GM23338 (cell line): ENCODE results near the gene HIPK1. TPM values are rescaled to one million over a fixed set of nuclear protein-coding genes. Genes with fewer than 3 reads are reported as not detected.

Experiments
- ATAC-seq: fragments of 200-7000 bp; cut with Tn5 transposase; 3 replicates; pipeline ENCODE4 v1.9.1; 2020
- DNase-seq: peaks from one replicate; pipeline ENCODE4 v3.0.0-alpha.2; 2015; ENCODE audit warnings: low spot score
- H2AFZ ChIP-seq: fragments of 200-600 bp; sonication (generic); 2 replicates; pipeline ENCODE4 v1.8.0; 2016; ENCODE audit warnings: antibody characterized with exemption, mild to moderate bottlenecking, moderate library complexity
- H3F3A ChIP-seq: fragments of 200-600 bp; sonication (generic); replicated peaks from 2 replicates; pipeline ENCODE4 v1.8.0; 2017; ENCODE audit warnings: antibody characterized with exemption, mixed run types, low read depth
- H3K27ac ChIP-seq: fragments of 200-600 bp; sonication (generic); 2 replicates; pipeline ENCODE4 v1.6.1; 2016; ENCODE audit warnings: low read depth
- H3K27me3 ChIP-seq: fragments of 200-600 bp; sonication (generic); 2 replicates; pipeline ENCODE4 v1.8.0; 2016; ENCODE audit warnings: mild to moderate bottlenecking, mixed run types, moderate library complexity; ENCODE audit not compliant: insufficient read depth
- H3K36me3 ChIP-seq: fragments of 200-600 bp; sonication (generic); 2 replicates; pipeline ENCODE4 v1.8.0; 2016; ENCODE audit warnings: mild to moderate bottlenecking; ENCODE audit not compliant: insufficient read depth
- H3K4me1 ChIP-seq: fragments of 200-600 bp; sonication (generic); 2 replicates; pipeline ENCODE4 v1.8.0; 2016; ENCODE audit warnings: mild to moderate bottlenecking, moderate library complexity; ENCODE audit not compliant: insufficient read depth
- H3K4me2 ChIP-seq: fragments of 200-600 bp; sonication (generic); 2 replicates; pipeline ENCODE4 v1.7.1; 2017; ENCODE audit warnings: mixed run types
- H3K4me3 ChIP-seq: fragments of 200-600 bp; sonication (generic); 2 replicates; pipeline ENCODE4 v1.6.1; 2016; ENCODE audit warnings: mixed run types
- H3K79me2 ChIP-seq: fragments of 200-600 bp; sonication (generic); replicated peaks from 2 replicates; pipeline ENCODE4 v1.8.0; 2017; ENCODE audit warnings: mild to moderate bottlenecking; ENCODE audit not compliant: insufficient read depth
- H3K9me2 ChIP-seq: fragments of 200-600 bp; sonication (generic); 2 replicates; pipeline ENCODE4 v1.8.0; 2017; ENCODE audit not compliant: insufficient read depth
- H4K20me1 ChIP-seq: fragments of 200-600 bp; sonication (generic); replicated peaks from 2 replicates; pipeline ENCODE4 v1.8.0; 2017; ENCODE audit warnings: mild to moderate bottlenecking; ENCODE audit not compliant: insufficient read depth
- H3K27ac Mint-ChIP-seq: 2 replicates; pipeline ENCODE4 v1.8.0; 2020; ENCODE audit warnings: inconsistent platforms, mild to moderate bottlenecking, moderate library complexity, mixed read lengths
- H3K27me3 Mint-ChIP-seq: 3 replicates; pipeline ENCODE4 v1.8.0; 2022; ENCODE audit warnings: low read depth, mild to moderate bottlenecking, moderate library complexity, mixed read lengths, inconsistent platforms; ENCODE audit not compliant: insufficient read depth, poor library complexity
- H3K36me3 Mint-ChIP-seq: 3 replicates; pipeline ENCODE4 v1.8.0; 2021; ENCODE audit warnings: low read depth, mild to moderate bottlenecking, inconsistent platforms, moderate library complexity, mixed read lengths
- H3K4me1 Mint-ChIP-seq: 3 replicates; pipeline ENCODE4 v1.8.0; 2020; ENCODE audit warnings: mild to moderate bottlenecking, inconsistent platforms, mixed read lengths
- H3K4me3 Mint-ChIP-seq: 3 replicates; pipeline ENCODE4 v1.8.0; 2021; ENCODE audit warnings: moderate library complexity, mild to moderate bottlenecking, inconsistent platforms, mixed read lengths
- H3K9me3 Mint-ChIP-seq: 3 replicates; pipeline ENCODE4 v1.8.0; 2020; ENCODE audit warnings: moderate library complexity, mild to moderate bottlenecking, inconsistent platforms, mixed read lengths
- CREB1 ChIP-seq: fragments of 250-450 bp; sonication (Bioruptor Pico); IDR thresholded peaks from 2 replicates; pipeline ENCODE4 v1.5.0; 2020; ENCODE audit warnings: low read depth, mild to moderate bottlenecking, moderate library complexity
- EZH2 ChIP-seq: fragments of 200-600 bp; sonication (generic); IDR thresholded peaks from one replicate; pipeline ENCODE4 v1.8.0; 2017; ENCODE audit warnings: antibody characterized with exemption, mild to moderate bottlenecking, low read depth; ENCODE audit not compliant: unreplicated experiment
- EZH2phosphoT487 ChIP-seq: fragments of 200-600 bp; sonication (generic); IDR thresholded peaks from one replicate; pipeline ENCODE4 v1.8.1; 2018; ENCODE audit warnings: antibody characterized with exemption; ENCODE audit not compliant: unreplicated experiment
- JUNB ChIP-seq: IDR thresholded peaks from one replicate; pipeline ENCODE4 v1.6.1; 2016; ENCODE audit warnings: antibody characterized with exemption; ENCODE audit not compliant: unreplicated experiment
- NANOG ChIP-seq: IDR thresholded peaks from 2 replicates; pipeline ENCODE4 v1.6.1; 2016; ENCODE audit warnings: antibody characterized with exemption, borderline replicate concordance
- POLR2AphosphoS5 ChIP-seq: IDR thresholded peaks from 2 replicates; pipeline ENCODE4 v1.6.1; 2016; ENCODE audit warnings: antibody characterized with exemption, low read depth
- STAT1 ChIP-seq: IDR thresholded peaks from one replicate; pipeline ENCODE4 v1.6.1; 2016; ENCODE audit warnings: antibody characterized with exemption; ENCODE audit not compliant: unreplicated experiment
- ZNF114 ChIP-seq: fragments of 250-450 bp; sonication (Bioruptor Pico); IDR thresholded peaks from 2 replicates; pipeline ENCODE4 v1.5.0; 2020; ENCODE audit warnings: mild to moderate bottlenecking, moderate library complexity
- ZNF331 ChIP-seq: fragments of 250-450 bp; sonication (Bioruptor Pico); IDR thresholded peaks from 2 replicates; pipeline ENCODE4 v1.5.0; 2020; ENCODE audit warnings: low read depth, mild to moderate bottlenecking, moderate library complexity
- polyA plus RNA-seq: library from polyadenylated mRNA; unstranded; fragments of >200 nt; fragmentation: Nextera tagmentation; extraction: Ambion mirVana; gene quantifications from 2 replicates; pipeline ENCODE4 v1.2.1, GENCODE V29; 2016
- total RNA-seq: library from RNA; depleted of rRNA; stranded (reverse); fragments of >200 nt; shearing (Covaris generic); gene quantifications from 2 replicates; pipeline ENCODE4 v1.2.3, GENCODE V29; 2014
- TF ChIP-seq, protein P1 (sequence below), 2 experiments: fragments of 200-600 bp in 1 of 2; sonication (generic) in 1 of 2; conservative IDR thresholded peaks; 2 replicates each; pipeline versions ENCODE4 v1.5.1 to v1.6.1; 2016 to 2017; ENCODE audit warnings: antibody characterized with exemption in 2 of 2, low read depth in 2 of 2, mild to moderate bottlenecking in 2 of 2, moderate library complexity in 1 of 2
- TF ChIP-seq, protein P2 (sequence below): fragments of 250-450 bp; sonication (Bioruptor Pico); IDR thresholded peaks from 2 replicates; pipeline ENCODE4 v1.5.0; 2020; ENCODE audit warnings: mild to moderate bottlenecking, moderate library complexity
- TF ChIP-seq, protein P3 (sequence below): IDR thresholded peaks from one replicate; pipeline ENCODE4 v1.6.1; 2018; ENCODE audit warnings: antibody characterized with exemption; ENCODE audit not compliant: unreplicated experiment
- TF ChIP-seq, protein P4 (sequence below): IDR thresholded peaks from 2 replicates; pipeline ENCODE4 v1.6.1; 2016; ENCODE audit warnings: antibody characterized with exemption

The HIPK1 gene
- total and polyA plus RNA-seq, 2 experiments from 2014 or later: 14.3 to 47.5 TPM

DNA sequence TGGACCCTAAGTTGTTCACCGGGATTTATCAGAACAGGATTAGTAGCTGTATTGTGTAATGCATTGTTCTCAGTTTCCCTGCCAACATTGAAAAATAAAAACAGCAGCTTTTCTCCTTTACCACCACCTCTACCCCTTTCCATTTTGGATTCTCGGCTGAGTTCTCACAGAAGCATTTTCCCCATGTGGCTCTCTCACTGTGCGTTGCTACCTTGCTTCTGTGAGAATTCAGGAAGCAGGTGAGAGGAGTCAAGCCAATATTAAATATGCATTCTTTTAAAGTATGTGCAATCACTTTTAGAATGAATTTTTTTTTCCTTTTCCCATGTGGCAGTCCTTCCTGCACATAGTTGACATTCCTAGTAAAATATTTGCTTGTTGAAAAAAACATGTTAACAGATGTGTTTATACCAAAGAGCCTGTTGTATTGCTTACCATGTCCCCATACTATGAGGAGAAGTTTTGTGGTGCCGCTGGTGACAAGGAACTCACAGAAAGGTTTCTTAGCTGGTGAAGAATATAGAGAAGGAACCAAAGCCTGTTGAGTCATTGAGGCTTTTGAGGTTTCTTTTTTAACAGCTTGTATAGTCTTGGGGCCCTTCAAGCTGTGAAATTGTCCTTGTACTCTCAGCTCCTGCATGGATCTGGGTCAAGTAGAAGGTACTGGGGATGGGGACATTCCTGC is 46.2 kb downstream of the HIPK1 start:
- DNase-seq (no peak), ATAC-seq (no peak)
- H3K27me3 Mint-ChIP-seq: peaks cover 10% of the 10 kb centered on the region
- peaks cover 54% of the 10 kb centered on the region for H3K4me1 Mint-ChIP-seq
- TF ChIP-seq, protein P1, sequence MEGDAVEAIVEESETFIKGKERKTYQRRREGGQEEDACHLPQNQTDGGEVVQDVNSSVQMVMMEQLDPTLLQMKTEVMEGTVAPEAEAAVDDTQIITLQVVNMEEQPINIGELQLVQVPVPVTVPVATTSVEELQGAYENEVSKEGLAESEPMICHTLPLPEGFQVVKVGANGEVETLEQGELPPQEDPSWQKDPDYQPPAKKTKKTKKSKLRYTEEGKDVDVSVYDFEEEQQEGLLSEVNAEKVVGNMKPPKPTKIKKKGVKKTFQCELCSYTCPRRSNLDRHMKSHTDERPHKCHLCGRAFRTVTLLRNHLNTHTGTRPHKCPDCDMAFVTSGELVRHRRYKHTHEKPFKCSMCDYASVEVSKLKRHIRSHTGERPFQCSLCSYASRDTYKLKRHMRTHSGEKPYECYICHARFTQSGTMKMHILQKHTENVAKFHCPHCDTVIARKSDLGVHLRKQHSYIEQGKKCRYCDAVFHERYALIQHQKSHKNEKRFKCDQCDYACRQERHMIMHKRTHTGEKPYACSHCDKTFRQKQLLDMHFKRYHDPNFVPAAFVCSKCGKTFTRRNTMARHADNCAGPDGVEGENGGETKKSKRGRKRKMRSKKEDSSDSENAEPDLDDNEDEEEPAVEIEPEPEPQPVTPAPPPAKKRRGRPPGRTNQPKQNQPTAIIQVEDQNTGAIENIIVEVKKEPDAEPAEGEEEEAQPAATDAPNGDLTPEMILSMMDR (conservative IDR thresholded peaks at IDR 0.05; ENCODE audit: low read depth in 2 of 2): no peak
- TF ChIP-seq, protein P2, sequence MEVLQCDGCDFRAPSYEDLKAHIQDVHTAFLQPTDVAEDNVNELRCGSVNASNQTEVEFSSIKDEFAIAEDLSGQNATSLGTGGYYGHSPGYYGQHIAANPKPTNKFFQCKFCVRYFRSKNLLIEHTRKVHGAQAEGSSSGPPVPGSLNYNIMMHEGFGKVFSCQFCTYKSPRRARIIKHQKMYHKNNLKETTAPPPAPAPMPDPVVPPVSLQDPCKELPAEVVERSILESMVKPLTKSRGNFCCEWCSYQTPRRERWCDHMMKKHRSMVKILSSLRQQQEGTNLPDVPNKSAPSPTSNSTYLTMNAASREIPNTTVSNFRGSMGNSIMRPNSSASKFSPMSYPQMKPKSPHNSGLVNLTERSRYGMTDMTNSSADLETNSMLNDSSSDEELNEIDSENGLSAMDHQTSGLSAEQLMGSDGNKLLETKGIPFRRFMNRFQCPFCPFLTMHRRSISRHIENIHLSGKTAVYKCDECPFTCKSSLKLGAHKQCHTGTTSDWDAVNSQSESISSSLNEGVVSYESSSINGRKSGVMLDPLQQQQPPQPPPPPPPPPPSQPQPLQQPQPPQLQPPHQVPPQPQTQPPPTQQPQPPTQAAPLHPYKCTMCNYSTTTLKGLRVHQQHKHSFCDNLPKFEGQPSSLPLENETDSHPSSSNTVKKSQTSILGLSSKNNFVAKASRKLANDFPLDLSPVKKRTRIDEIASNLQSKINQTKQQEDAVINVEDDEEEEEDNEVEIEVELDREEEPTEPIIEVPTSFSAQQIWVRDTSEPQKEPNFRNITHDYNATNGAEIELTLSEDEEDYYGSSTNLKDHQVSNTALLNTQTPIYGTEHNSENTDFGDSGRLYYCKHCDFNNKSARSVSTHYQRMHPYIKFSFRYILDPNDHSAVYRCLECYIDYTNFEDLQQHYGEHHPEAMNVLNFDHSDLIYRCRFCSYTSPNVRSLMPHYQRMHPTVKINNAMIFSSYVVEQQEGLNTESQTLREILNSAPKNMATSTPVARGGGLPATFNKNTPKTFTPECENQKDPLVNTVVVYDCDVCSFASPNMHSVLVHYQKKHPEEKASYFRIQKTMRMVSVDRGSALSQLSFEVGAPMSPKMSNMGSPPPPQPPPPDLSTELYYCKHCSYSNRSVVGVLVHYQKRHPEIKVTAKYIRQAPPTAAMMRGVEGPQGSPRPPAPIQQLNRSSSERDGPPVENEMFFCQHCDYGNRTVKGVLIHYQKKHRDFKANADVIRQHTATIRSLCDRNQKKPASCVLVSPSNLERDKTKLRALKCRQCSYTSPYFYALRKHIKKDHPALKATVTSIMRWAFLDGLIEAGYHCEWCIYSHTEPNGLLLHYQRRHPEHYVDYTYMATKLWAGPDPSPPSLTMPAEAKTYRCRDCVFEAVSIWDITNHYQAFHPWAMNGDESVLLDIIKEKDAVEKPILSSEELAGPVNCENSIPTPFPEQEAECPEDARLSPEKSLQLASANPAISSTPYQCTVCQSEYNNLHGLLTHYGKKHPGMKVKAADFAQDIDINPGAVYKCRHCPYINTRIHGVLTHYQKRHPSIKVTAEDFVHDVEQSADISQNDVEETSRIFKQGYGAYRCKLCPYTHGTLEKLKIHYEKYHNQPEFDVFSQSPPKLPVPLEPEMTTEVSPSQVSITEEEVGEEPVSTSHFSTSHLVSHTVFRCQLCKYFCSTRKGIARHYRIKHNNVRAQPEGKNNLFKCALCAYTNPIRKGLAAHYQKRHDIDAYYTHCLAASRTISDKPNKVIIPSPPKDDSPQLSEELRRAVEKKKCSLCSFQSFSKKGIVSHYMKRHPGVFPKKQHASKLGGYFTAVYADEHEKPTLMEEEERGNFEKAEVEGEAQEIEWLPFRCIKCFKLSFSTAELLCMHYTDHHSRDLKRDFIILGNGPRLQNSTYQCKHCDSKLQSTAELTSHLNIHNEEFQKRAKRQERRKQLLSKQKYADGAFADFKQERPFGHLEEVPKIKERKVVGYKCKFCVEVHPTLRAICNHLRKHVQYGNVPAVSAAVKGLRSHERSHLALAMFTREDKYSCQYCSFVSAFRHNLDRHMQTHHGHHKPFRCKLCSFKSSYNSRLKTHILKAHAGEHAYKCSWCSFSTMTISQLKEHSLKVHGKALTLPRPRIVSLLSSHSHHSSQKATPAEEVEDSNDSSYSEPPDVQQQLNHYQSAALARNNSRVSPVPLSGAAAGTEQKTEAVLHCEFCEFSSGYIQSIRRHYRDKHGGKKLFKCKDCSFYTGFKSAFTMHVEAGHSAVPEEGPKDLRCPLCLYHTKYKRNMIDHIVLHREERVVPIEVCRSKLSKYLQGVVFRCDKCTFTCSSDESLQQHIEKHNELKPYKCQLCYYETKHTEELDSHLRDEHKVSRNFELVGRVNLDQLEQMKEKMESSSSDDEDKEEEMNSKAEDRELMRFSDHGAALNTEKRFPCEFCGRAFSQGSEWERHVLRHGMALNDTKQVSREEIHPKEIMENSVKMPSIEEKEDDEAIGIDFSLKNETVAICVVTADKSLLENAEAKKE: no peak
- TF ChIP-seq NANOG (no peak), ZNF114 (no peak), POLR2AphosphoS5 (no peak), ZNF331 (CRISPR knock-in tag) (no peak), CREB1 (CRISPR knock-in tag) (no peak), STAT1 (no peak), EZH2 (no peak), JUNB (no peak), EZH2phosphoT487 (no peak)
- TF ChIP-seq, protein P3, sequence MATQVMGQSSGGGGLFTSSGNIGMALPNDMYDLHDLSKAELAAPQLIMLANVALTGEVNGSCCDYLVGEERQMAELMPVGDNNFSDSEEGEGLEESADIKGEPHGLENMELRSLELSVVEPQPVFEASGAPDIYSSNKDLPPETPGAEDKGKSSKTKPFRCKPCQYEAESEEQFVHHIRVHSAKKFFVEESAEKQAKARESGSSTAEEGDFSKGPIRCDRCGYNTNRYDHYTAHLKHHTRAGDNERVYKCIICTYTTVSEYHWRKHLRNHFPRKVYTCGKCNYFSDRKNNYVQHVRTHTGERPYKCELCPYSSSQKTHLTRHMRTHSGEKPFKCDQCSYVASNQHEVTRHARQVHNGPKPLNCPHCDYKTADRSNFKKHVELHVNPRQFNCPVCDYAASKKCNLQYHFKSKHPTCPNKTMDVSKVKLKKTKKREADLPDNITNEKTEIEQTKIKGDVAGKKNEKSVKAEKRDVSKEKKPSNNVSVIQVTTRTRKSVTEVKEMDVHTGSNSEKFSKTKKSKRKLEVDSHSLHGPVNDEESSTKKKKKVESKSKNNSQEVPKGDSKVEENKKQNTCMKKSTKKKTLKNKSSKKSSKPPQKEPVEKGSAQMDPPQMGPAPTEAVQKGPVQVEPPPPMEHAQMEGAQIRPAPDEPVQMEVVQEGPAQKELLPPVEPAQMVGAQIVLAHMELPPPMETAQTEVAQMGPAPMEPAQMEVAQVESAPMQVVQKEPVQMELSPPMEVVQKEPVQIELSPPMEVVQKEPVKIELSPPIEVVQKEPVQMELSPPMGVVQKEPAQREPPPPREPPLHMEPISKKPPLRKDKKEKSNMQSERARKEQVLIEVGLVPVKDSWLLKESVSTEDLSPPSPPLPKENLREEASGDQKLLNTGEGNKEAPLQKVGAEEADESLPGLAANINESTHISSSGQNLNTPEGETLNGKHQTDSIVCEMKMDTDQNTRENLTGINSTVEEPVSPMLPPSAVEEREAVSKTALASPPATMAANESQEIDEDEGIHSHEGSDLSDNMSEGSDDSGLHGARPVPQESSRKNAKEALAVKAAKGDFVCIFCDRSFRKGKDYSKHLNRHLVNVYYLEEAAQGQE: no peak
- TF ChIP-seq, protein P4, sequence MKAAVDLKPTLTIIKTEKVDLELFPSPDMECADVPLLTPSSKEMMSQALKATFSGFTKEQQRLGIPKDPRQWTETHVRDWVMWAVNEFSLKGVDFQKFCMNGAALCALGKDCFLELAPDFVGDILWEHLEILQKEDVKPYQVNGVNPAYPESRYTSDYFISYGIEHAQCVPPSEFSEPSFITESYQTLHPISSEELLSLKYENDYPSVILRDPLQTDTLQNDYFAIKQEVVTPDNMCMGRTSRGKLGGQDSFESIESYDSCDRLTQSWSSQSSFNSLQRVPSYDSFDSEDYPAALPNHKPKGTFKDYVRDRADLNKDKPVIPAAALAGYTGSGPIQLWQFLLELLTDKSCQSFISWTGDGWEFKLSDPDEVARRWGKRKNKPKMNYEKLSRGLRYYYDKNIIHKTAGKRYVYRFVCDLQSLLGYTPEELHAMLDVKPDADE: no peak
- Histone ChIP-seq H4K20me1 (no peaks in the 10 kb centered on the region), H3K79me2 (peaks cover 3% of the 10 kb centered on the region; the same call in 1 of the 2 replicates), H3K9me2 (no peaks in the 10 kb centered on the region), H3K36me3 (peaks cover 30% of the 10 kb centered on the region), H3K4me1 (peaks cover 50% of the 10 kb centered on the region), H3K4me2 (0 out of 2 replicates have a peak overlapping the region, but pooled peaks have one; percentile 29), H2AFZ (no peak overlapping the region), H3K4me3 (no peak overlapping the region), H3K27ac (0 out of 2 replicates have a peak overlapping the region, but pooled peaks have one; percentile 3), H3F3A (no peaks in the 10 kb centered on the region; the same call in 1 of the 2 replicates), H3K27me3 (no peaks in the 10 kb centered on the region)
- H3K36me3 Mint-ChIP-seq: peaks cover 30% of the 10 kb centered on the region
- no peak overlapping the region for H3K4me3 Mint-ChIP-seq
- H3K27ac Mint-ChIP-seq: peak overlapping the region; percentile 13; the same call in 1 of the 2 replicates
- no peaks in the 10 kb centered on the region for H3K9me3 Mint-ChIP-seq
